Upper lobe of left lung (tissue), 6 donors: ENCODE results near the gene AMBP. TPM values are rescaled to one million over a fixed set of nuclear protein-coding genes. Genes with fewer than 3 reads are reported as not detected.

Source experiments
- ATAC-seq, 2 donors: fragments of 200-7000 bp; cut with Tn5 transposase; one replicate each; pipeline ENCODE4 v1.9.1; 2022; ENCODE audit warnings: mild to moderate bottlenecking in 2 of 2, moderate library complexity in 2 of 2; ENCODE audit not compliant: low FRiP score in 2 of 2
- DNase-seq, 2 donors: peaks; one replicate each; pipeline ENCODE4 v3.0.0-alpha.2; 2019 to 2020
- H3K27ac ChIP-seq, 4 donors: fragments of 200-600 bp; sonication (generic); one replicate each; pipeline ENCODE4 v1.5.1; 2016 to 2019
- H3K27me3 ChIP-seq, 4 donors: fragments of 200-600 bp; sonication (generic); one replicate each; pipeline ENCODE4 v1.5.1; 2017 to 2019
- H3K36me3 ChIP-seq, 4 donors: fragments of 200-600 bp; sonication (generic); one replicate each; pipeline ENCODE4 v1.5.1; 2016 to 2019
- H3K4me1 ChIP-seq, 4 donors: fragments of 200-600 bp; sonication (generic); one replicate each; pipeline ENCODE4 v1.5.1; 2018 to 2019
- H3K4me3 ChIP-seq, 4 donors: fragments of 200-600 bp; sonication (generic); one replicate each; pipeline ENCODE4 v1.5.1; 2017 to 2019; ENCODE audit warnings: mild to moderate bottlenecking in 2 of 4, moderate library complexity in 1 of 4
- H3K9me3 ChIP-seq, 4 donors: fragments of 200-600 bp; sonication (generic); one replicate each; pipeline ENCODE4 v1.5.1; 2018 to 2019
- EP300 ChIP-seq, 4 donors: sonication (generic); formaldehyde crosslinking; IDR thresholded peaks; one replicate each; pipeline ENCODE4 v1.5.1; 2017; ENCODE audit warnings: antibody characterized with exemption in 4 of 4, control low read depth in 2 of 4
- POLR2A ChIP-seq, 4 donors: fragments of 450-650 bp; IDR thresholded peaks; one replicate each; pipeline ENCODE4 v1.5.1; 2016 to 2017; ENCODE audit warnings: antibody characterized with exemption in 4 of 4, mild to moderate bottlenecking in 2 of 4
- POLR2AphosphoS5 ChIP-seq, 2 donors: sonication (generic); formaldehyde crosslinking; IDR thresholded peaks; one replicate each; pipeline ENCODE4 v1.5.1; 2017; ENCODE audit warnings: antibody characterized with exemption in 2 of 2
- WGBS, 2 donors: methylation state at CpG; one replicate each; pipeline ENCODE4 v1.1.5; 2017 to 2018; 5-methylcytosine and 5-hydroxymethylcytosine counted together
- total RNA-seq, 6 donors: library from RNA; depleted of rRNA in 4 of 6; stranded (reverse); fragments of >200 nt in 4 of 6; gene quantifications; one replicate each; pipeline versions ENCODE4 v1.1.0 to v1.2.1, GENCODE V29; 2016 to 2021
- TF ChIP-seq, protein P1 (sequence below), 6 experiments: fragments of 450-650 bp in 4 of 6; fragments of 200-600 bp in 2 of 6; sonication (generic) in 2 of 6; IDR thresholded peaks; one replicate each; pipeline ENCODE4 v1.5.1; 2016 to 2019; ENCODE audit warnings: antibody characterized with exemption in 6 of 6
- donor health status: DM: no; HTN: no; CAD: no; lungs with moderate emphysema.
- donor health status: DM: no; HTN: yes; CAD: no; lungs with severe emphysema.

AMBP gene
- total RNA-seq, 6 donors from 2014 or later = 0.46 to 4.0 (median 3.1) TPM; not detected in 3

DNA sequence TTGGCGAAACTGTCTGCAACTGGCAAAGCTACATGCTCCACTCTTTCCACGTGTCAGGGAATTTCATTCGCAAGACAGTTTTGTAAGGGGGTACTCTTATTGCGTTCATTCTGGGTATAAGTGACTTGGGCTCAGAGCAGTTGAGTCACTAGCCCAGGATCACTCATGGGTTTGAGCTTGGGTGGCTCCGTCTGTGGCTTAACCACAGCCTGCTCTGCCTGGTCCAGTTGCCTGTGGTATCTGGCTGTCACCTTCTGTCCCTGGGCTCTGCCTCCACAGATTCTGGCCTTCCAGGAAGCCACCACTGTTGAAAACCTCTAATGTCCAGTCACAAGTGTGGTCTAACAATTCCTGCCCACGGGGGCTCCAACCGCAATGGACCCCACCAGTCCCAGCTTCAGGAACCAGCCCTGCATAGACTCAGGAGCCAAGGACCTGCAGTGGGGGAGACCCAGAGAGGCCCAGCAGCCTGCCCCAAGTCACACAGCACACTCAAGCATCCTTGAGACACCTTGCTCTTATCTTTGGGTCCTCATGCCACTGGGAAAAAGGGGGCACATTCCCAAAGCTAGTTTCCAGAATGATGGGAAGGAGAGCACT lies 10.6 kb upstream of the AMBP start:
- H3K4me3 ChIP-seq = no peak overlapping the region
- H3K27me3 ChIP-seq = no peaks in the 10 kb centered on the region
- WGBS, 2 donors = 81 to 84% methylated on average over 7 of the region's 7 CpGs
- H3K36me3 ChIP-seq = no peaks in the 10 kb centered on the region
- no peak for ATAC-seq
- peak in 1 of 2 donors; percentile 14 for DNase-seq
- no peak for TF ChIP-seq POLR2A (IDR thresholded peaks at IDR 0.05)
- TF ChIP-seq, protein P1, sequence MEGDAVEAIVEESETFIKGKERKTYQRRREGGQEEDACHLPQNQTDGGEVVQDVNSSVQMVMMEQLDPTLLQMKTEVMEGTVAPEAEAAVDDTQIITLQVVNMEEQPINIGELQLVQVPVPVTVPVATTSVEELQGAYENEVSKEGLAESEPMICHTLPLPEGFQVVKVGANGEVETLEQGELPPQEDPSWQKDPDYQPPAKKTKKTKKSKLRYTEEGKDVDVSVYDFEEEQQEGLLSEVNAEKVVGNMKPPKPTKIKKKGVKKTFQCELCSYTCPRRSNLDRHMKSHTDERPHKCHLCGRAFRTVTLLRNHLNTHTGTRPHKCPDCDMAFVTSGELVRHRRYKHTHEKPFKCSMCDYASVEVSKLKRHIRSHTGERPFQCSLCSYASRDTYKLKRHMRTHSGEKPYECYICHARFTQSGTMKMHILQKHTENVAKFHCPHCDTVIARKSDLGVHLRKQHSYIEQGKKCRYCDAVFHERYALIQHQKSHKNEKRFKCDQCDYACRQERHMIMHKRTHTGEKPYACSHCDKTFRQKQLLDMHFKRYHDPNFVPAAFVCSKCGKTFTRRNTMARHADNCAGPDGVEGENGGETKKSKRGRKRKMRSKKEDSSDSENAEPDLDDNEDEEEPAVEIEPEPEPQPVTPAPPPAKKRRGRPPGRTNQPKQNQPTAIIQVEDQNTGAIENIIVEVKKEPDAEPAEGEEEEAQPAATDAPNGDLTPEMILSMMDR (IDR thresholded peaks at IDR 0.05) = no peak
- H3K9me3 ChIP-seq = no peaks in the 10 kb centered on the region
- no peaks in the 10 kb centered on the region for H3K4me1 ChIP-seq
- no peak overlapping the region for H3K27ac ChIP-seq

DNA sequence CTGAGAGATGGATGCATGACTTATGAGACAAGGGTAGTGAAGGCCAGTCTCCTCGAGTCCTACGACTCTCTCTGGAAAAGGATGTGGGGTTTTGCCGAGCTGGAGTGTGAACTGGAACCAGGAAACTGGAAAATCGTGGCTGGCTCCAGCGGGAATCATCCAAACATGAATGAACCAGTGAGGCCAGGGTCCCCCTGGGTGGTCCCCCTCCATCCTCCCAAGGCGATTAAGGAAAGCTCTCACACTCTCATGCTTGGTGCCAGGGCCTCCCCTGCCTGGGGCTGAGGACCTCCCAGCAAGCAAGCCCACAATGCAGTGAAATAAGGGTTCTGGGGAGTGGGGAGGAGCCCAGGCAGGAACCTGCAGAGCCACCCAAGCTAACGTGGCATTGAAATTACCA lies 9.6 kb upstream of the AMBP start:
- peak in 1 of 2 donors; percentile 14 for DNase-seq
- 69 to 89% methylated on average over 5 to 7 of the region's 7 CpGs for WGBS, 2 donors
- ATAC-seq = no peak
- no peaks in the 10 kb centered on the region for H3K36me3 ChIP-seq
- no peak for TF ChIP-seq POLR2AphosphoS5 (IDR thresholded peaks at IDR 0.05)
- TF ChIP-seq EP300 (IDR thresholded peaks at IDR 0.05) = no peak
- TF ChIP-seq, protein P1 (IDR thresholded peaks at IDR 0.05) = no peak
- no peak for TF ChIP-seq POLR2A (IDR thresholded peaks at IDR 0.05)
- no peak overlapping the region for H3K4me3 ChIP-seq
- no peaks in the 10 kb centered on the region for H3K9me3 ChIP-seq
- H3K27ac ChIP-seq = no peak overlapping the region
- peaks cover 0 to 2% (median 0%) of the 10 kb centered on the region in 4 donors for H3K4me1 ChIP-seq
- H3K27me3 ChIP-seq = no peaks in the 10 kb centered on the region

DNA sequence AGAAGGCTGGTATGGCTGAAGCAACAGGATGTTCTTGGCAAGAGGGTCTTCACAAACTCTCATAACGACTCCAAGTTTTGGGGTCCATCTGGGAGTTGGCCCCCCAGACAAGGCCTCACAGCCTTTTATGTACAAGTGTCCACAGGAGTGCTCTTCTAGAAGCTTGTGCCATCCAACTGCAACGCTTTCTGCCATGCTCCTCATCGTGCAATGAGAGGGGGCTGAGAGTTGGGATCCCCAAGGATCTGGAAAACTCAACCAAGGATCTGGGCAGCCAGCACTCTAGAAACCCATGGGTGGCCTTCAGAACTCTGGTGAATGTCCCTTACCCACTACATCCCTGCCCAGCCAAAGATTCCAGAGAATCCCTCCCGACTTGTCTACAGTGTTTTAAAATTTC lies 8.5 kb upstream of the AMBP start:
- peak in 1 of 2 donors; percentile 12 for DNase-seq
- no peaks in the 10 kb centered on the region for H3K27me3 ChIP-seq
- no peak overlapping the region for H3K4me3 ChIP-seq
- H3K4me1 ChIP-seq = peaks cover 0 to 13% (median 2%) of the 10 kb centered on the region in 4 donors
- no peak for ATAC-seq
- no peak overlapping the region for H3K27ac ChIP-seq
- TF ChIP-seq POLR2A (IDR thresholded peaks at IDR 0.05) = no peak
- TF ChIP-seq POLR2AphosphoS5 (IDR thresholded peaks at IDR 0.05) = no peak
- TF ChIP-seq, protein P1 (IDR thresholded peaks at IDR 0.05) = no peak
- TF ChIP-seq EP300 (IDR thresholded peaks at IDR 0.05) = no peak
- 83 to 88% methylated on average over 3 to 4 of the region's 4 CpGs for WGBS, 2 donors
- H3K36me3 ChIP-seq = no peaks in the 10 kb centered on the region
- no peaks in the 10 kb centered on the region for H3K9me3 ChIP-seq

DNA sequence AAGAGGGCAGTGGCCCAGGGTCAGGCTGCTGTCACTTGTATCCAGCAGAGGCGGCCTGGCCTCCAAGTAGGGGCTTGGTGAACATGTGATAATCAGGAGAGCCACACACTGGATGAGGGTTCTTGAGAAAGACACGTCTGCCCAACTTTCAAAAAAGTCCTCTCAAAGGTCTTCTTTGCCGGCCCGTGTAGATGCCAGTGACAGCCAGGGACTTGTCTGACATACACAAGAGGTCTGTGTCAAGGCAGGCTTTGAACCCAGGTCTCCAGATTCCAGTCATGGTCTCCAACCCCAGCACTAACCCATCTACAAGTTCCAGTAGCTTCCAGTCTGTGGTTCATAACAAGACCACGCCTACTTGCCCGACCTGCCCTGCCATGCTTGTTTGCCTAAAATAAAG lies 7.9 kb upstream of the AMBP start:
- H3K27ac ChIP-seq = no peak overlapping the region
- peaks cover 0 to 19% (median 5%) of the 10 kb centered on the region in 4 donors for H3K4me1 ChIP-seq
- DNase-seq (peak in 1 of 2 donors; percentile 10), ATAC-seq (no peak)
- no peak overlapping the region for H3K4me3 ChIP-seq
- 87 to 90% methylated on average over 5 to 6 of the region's 6 CpGs for WGBS, 2 donors
- H3K9me3 ChIP-seq = no peaks in the 10 kb centered on the region
- H3K27me3 ChIP-seq = no peaks in the 10 kb centered on the region
- no peaks in the 10 kb centered on the region for H3K36me3 ChIP-seq
- TF ChIP-seq POLR2A (IDR thresholded peaks at IDR 0.05) (no peak), POLR2AphosphoS5 (IDR thresholded peaks at IDR 0.05) (no peak), EP300 (IDR thresholded peaks at IDR 0.05) (no peak)
- TF ChIP-seq, protein P1 (IDR thresholded peaks at IDR 0.05) = no peak

DNA sequence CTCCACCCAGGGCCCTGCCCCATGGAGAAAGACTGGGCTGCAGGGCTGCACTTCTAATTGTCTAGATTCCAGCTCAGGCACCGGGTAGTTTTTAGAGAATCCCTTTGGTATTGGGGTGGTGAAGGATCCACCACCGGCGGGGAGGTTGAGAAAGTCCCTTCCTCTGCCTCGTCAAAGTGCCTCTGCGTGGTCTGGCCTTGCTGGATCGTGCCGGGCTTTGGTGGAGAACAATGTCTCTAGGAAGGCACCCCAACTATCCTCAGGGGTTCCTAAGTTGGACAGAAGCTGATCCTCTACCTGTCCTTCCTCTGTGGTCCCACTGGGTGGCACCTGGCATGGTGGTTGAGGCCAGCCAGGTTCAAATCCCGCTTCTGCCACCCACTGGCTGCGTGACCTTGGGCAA lies 7.3 kb upstream of the AMBP start:
- Histone ChIP-seq H3K36me3 (no peaks in the 10 kb centered on the region), H3K27me3 (no peaks in the 10 kb centered on the region), H3K27ac (no peak overlapping the region), H3K4me1 (peaks cover 0 to 24% (median 6%) of the 10 kb centered on the region in 4 donors), H3K9me3 (no peaks in the 10 kb centered on the region), H3K4me3 (no peak overlapping the region)
- peak in 1 of 2 donors; percentile 11 for DNase-seq
- TF ChIP-seq, protein P1 (IDR thresholded peaks at IDR 0.05) = no peak
- no peak for TF ChIP-seq POLR2A (IDR thresholded peaks at IDR 0.05)
- no peak for TF ChIP-seq POLR2AphosphoS5 (IDR thresholded peaks at IDR 0.05)
- TF ChIP-seq EP300 (IDR thresholded peaks at IDR 0.05) = no peak
- 95 to 96% methylated on average over 6 to 9 of the region's 9 CpGs for WGBS, 2 donors
- no peak for ATAC-seq
